Astrocyte (in vitro differentiated cells and primary cell): ENCODE results near the gene UNC50. TPM values are rescaled to one million over a fixed set of nuclear protein-coding genes. Genes with fewer than 3 reads are reported as not detected.

ENCODE experiments used
- DNase-seq: peaks from one replicate; pipeline ENCODE4 v3.0.0-alpha.2; 2010; ENCODE audit warnings: low read depth
- FAIRE-seq: peaks from 2 replicates; lab custom pipeline; 2011; peaks lifted over from hg19 to GRCh38; lab: Jason Lieb, UNC
- H2AFZ ChIP-seq: 2 replicates; pipeline ENCODE4 v1.6.0; 2012; ENCODE audit warnings: low read depth, low read length, inconsistent platforms
- H3K27ac ChIP-seq: 2 replicates; pipeline ENCODE4 v1.5.1; 2011; ENCODE audit warnings: low read depth, low read length, inconsistent platforms
- H3K27me3 ChIP-seq: 2 replicates; pipeline ENCODE4 v1.6.0; 2011; ENCODE audit warnings: low read length, inconsistent platforms; ENCODE audit not compliant: insufficient read depth
- H3K36me3 ChIP-seq: 2 replicates; pipeline ENCODE4 v1.5.1; 2011; ENCODE audit warnings: low read length, inconsistent platforms; ENCODE audit not compliant: insufficient read depth
- H3K4me1 ChIP-seq: 2 replicates; pipeline ENCODE4 v1.5.1; 2011; ENCODE audit warnings: low read length, inconsistent platforms; ENCODE audit not compliant: insufficient read depth
- H3K4me2 ChIP-seq: 2 replicates; pipeline ENCODE4 v1.6.0; 2012; ENCODE audit warnings: low read length, inconsistent platforms
- H3K4me3 ChIP-seq: 2 replicates; pipeline ENCODE4 v1.5.1; 2011; ENCODE audit warnings: low read depth, mild to moderate bottlenecking, low read length, inconsistent platforms; ENCODE audit not compliant: insufficient read depth
- H3K79me2 ChIP-seq: 2 replicates; pipeline ENCODE4 v1.6.0; 2012; ENCODE audit warnings: mild to moderate bottlenecking, low read length, inconsistent platforms; ENCODE audit not compliant: insufficient read depth
- H3K9ac ChIP-seq: 2 replicates; pipeline ENCODE4 v1.6.0; 2012; ENCODE audit warnings: mild to moderate bottlenecking, low read length, inconsistent platforms
- H3K9me3 ChIP-seq: 2 replicates; pipeline ENCODE4 v1.5.1; 2012; ENCODE audit warnings: low read depth, mild to moderate bottlenecking, low read length, inconsistent platforms; ENCODE audit not compliant: insufficient read depth
- H4K20me1 ChIP-seq: 2 replicates; pipeline ENCODE4 v1.6.0; 2012; ENCODE audit warnings: low read length, inconsistent platforms; ENCODE audit not compliant: insufficient read depth
- H3K27ac Mint-ChIP-seq: one replicate; pipeline ENCODE4 v1.8.0; 2021; ENCODE audit warnings: mild to moderate bottlenecking, mixed read lengths; ENCODE audit not compliant: unreplicated experiment
- H3K27me3 Mint-ChIP-seq: one replicate; pipeline ENCODE4 v1.8.0; 2021; ENCODE audit warnings: low read depth, mixed read lengths; ENCODE audit not compliant: unreplicated experiment
- H3K36me3 Mint-ChIP-seq: one replicate; pipeline ENCODE4 v1.8.0; 2021; ENCODE audit warnings: low read depth, mixed read lengths; ENCODE audit not compliant: unreplicated experiment
- H3K4me1 Mint-ChIP-seq: one replicate; pipeline ENCODE4 v1.8.0; 2021; ENCODE audit warnings: low read depth, mixed read lengths; ENCODE audit not compliant: unreplicated experiment
- H3K4me3 Mint-ChIP-seq: one replicate; pipeline ENCODE4 v1.8.0; 2021; ENCODE audit warnings: mild to moderate bottlenecking, moderate library complexity, mixed read lengths; ENCODE audit not compliant: unreplicated experiment
- H3K9me3 Mint-ChIP-seq: one replicate; pipeline ENCODE4 v1.8.0; 2021; ENCODE audit warnings: mild to moderate bottlenecking, mixed read lengths; ENCODE audit not compliant: unreplicated experiment
- CTCF ChIP-seq: IDR thresholded peaks from 2 replicates; pipeline ENCODE4 v1.5.1; 2011; ENCODE audit warnings: low read depth, mild to moderate bottlenecking, inconsistent platforms, low read length, moderate library complexity; ENCODE audit not compliant: insufficient read depth
- EZH2 ChIP-seq: IDR thresholded peaks from 2 replicates; pipeline ENCODE4 v1.6.1; 2012; ENCODE audit warnings: mild to moderate bottlenecking, low read length, inconsistent platforms; ENCODE audit not compliant: insufficient read depth
- total RNA-seq: library from RNA; stranded (reverse); gene quantifications from 2 replicates; pipeline ENCODE4 v1.2.1, GENCODE V29; 2021

The UNC50 gene
- total RNA-seq, 1 donor from 2014 or later = 26.8 TPM

- peaks cover 8% of the 10 kb centered on the region for H3K36me3 Mint-ChIP-seq
- H3K4me3 Mint-ChIP-seq = no peak overlapping the region
- no peaks in the 10 kb centered on the region for H3K9me3 Mint-ChIP-seq
- H3K4me1 ChIP-seq = no peaks in the 10 kb centered on the region
- H3K4me1 Mint-ChIP-seq = no peaks in the 10 kb centered on the region
- H3K4me3 ChIP-seq = no peak overlapping the region
- no peak for FAIRE-seq
- no peak overlapping the region for H3K9ac ChIP-seq
- H3K27me3 ChIP-seq = no peaks in the 10 kb centered on the region
- H3K27me3 Mint-ChIP-seq = no peaks in the 10 kb centered on the region
- no peak overlapping the region for H3K27ac Mint-ChIP-seq
- no peak overlapping the region for H3K27ac ChIP-seq
- H4K20me1 ChIP-seq = no peaks in the 10 kb centered on the region
- peaks cover 4% of the 10 kb centered on the region for H3K36me3 ChIP-seq
- H3K4me2 ChIP-seq = no peak overlapping the region
- DNase-seq = no peak
- no peaks in the 10 kb centered on the region for H3K79me2 ChIP-seq
- H2AFZ ChIP-seq = no peak overlapping the region
- no peaks in the 10 kb centered on the region for H3K9me3 ChIP-seq
- TF ChIP-seq EZH2 = no peak
- no peak for TF ChIP-seq CTCF
Measured at GRCh38 chr2:98583816-98584618, 24.4 kb upstream of the UNC50 start.

GRCh38 chr2:98585386-98585785, 23.0 kb upstream of the UNC50 start:
- no peaks in the 10 kb centered on the region for H3K4me1 Mint-ChIP-seq
- no peaks in the 10 kb centered on the region for H3K79me2 ChIP-seq

More at GRCh38 chr2:98585386-98585785, 23.0 kb upstream of the UNC50 start:
- Histone ChIP-seq H3K9ac (no peak overlapping the region), H3K4me2 (no peak overlapping the region), H3K27ac (no peak overlapping the region), H3K27me3 (no peaks in the 10 kb centered on the region), H2AFZ (no peak overlapping the region), H3K9me3 (no peaks in the 10 kb centered on the region), H4K20me1 (no peaks in the 10 kb centered on the region), H3K36me3 (peaks cover 4% of the 10 kb centered on the region), H3K4me3 (no peak overlapping the region), H3K4me1 (no peaks in the 10 kb centered on the region)
- H3K36me3 Mint-ChIP-seq = peaks cover 8% of the 10 kb centered on the region
- DNase-seq (no peak), FAIRE-seq (no peak)
- TF ChIP-seq EZH2 (no peak), CTCF (no peak)
- no peak overlapping the region for H3K4me3 Mint-ChIP-seq
- H3K27ac Mint-ChIP-seq = no peak overlapping the region
- no peaks in the 10 kb centered on the region for H3K27me3 Mint-ChIP-seq
- H3K9me3 Mint-ChIP-seq = no peaks in the 10 kb centered on the region
